Epithelial cell of proximal tubule (primary cell): Measurements from ENCODE around the gene RBM20. TPM values are rescaled to one million over a fixed set of nuclear protein-coding genes. Genes with fewer than 3 reads are reported as not detected.
"Not testable (repeated sequence)": the region's sequence is repeated elsewhere in the genome, so short reads cannot be mapped to it uniquely, and the experiment has no call there.

Experiments used
- DNase-seq: peaks from one replicate; pipeline ENCODE4 v3.0.0-alpha.2; 2011; ENCODE audit warnings: low read depth
- H3K4me3 ChIP-seq: 2 replicates; pipeline ENCODE4 v1.5.1; 2011; ENCODE audit warnings: low read depth, mild to moderate bottlenecking, low read length
- CTCF ChIP-seq: conservative IDR thresholded peaks from 2 replicates; pipeline ENCODE4 v1.5.1; 2012; ENCODE audit warnings: low read depth, mild to moderate bottlenecking, low read length
- total RNA-seq: library from RNA; depleted of rRNA; stranded (reverse); fragments of >200 nt; gene quantifications from 2 replicates; pipeline ENCODE4 v1.2.3, GENCODE V29; 2015

Gene RBM20
- total RNA-seq, 1 donor from 2014 or later = 0.46 TPM

DNA sequence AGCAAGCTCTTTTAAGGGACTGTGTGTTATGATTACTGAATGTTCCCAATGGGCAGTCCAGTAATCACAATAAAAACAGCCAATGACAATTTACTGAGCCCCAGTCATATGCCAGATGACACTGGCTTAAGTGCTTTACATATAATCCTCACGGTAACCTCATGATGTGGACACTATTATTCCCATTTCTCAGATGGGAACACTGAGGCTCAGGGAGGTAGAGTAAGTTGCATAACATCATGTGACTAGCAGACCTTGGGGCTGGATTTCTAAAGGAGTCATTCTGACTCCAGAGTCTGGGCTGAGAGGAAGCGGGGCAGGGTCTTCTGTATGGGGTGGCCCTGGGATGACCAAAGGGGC lies 7.6 kb upstream of the RBM20 start:
- no peak for TF ChIP-seq CTCF
- DNase-seq = no peak
- no peak overlapping the region for H3K4me3 ChIP-seq

DNA sequence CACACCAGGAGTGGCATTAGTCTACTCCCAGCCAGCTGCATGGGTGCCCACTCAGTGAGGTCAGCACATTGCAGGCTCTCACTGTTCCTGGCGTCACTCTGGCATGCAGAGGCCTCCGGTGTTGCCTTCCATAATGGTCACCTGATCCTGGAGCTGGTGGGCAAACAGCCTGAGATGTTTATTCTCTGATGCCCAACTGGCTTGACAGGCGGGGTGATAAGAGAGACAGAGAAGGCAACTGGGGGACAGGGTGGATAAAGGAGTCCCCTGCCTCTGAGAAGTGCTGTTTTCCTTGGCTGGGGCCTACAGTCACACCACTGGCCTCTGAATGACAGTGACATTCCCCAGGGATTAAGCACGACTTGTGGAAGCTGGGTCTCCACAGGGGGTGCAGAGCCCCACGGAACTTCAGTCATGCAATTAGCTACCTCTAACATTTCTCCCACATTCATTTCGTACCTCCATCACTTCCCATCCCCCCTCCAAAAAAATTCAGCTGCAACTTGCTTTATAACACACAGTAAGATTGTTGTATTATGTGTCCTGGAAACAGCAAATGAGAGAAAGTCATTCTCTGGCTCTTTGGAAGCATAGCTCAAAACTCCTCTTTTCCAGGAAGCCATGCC lies 7.1 kb upstream of the RBM20 start:
- DNase-seq = no peak

DNA sequence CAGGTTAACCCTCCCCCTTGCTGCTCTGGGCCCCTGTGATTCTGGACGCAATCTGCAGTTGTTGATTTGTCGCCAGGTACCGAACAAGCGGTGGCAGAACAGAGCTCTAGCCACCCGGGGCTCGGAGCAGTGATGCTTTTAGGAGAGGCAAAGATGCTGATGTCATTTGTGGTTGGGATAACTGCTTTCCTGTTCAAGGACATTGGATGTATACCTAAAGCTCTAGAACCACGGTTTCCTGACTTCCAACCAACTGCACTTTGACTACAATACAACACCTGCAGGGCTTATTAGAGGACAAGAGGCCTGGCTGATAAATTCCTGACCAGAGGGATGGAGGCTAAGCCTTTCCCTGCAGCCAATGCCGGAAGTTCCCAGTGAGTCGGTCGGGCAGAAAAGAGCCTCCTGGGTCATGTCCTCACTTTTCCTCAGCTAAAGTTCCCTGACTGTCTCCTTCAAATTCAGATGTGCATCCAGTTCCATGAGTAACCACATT lies 6.5 kb upstream of the RBM20 start:
- no peak for DNase-seq
- H3K4me3 ChIP-seq = no peak overlapping the region
- no peak for TF ChIP-seq CTCF

More for the DNA sequence above, 7.1 kb upstream of the RBM20 start:
- TF ChIP-seq CTCF = no peak
- H3K4me3 ChIP-seq = no peak overlapping the region

- TF ChIP-seq CTCF = no peak
- no peak for DNase-seq
- H3K4me3 ChIP-seq = no peak overlapping the region
These were observed 5.8 kb upstream of the RBM20 start for GRCh38 chr10:110638319-110638718.

GRCh38 chr10:110639046-110639445 lies 5.1 kb upstream of the RBM20 start:
- not testable (repeated sequence) for DNase-seq

GRCh38 chr10:110639858-110640257 lies 4.3 kb upstream of the RBM20 start:
- not testable (repeated sequence) for H3K4me3 ChIP-seq, DNase-seq

More at GRCh38 chr10:110639046-110639445, 5.1 kb upstream of the RBM20 start:
- H3K4me3 ChIP-seq = not testable (repeated sequence)

DNA sequence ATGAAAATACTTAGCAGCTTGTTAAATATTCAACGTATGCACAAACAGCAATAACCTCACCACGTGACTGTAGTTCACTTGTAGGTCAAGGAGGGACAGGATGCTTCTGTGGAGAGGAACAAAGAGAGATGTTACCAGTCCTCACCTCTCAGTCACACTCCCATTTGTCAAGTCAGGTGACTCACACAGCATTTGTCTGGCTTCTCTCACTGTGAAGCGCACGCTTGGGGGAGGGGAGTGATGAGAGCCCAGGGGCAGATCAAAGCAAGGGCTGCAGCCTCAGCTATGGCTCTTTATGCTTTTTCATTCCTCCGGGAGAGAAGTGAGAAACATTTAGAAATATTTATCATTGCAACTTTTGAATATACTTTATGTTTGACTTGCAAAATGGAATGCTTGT lies 2.9 kb upstream of the RBM20 start:
- no peak overlapping the region for H3K4me3 ChIP-seq
- no peak for DNase-seq
- TF ChIP-seq CTCF = no peak

DNA sequence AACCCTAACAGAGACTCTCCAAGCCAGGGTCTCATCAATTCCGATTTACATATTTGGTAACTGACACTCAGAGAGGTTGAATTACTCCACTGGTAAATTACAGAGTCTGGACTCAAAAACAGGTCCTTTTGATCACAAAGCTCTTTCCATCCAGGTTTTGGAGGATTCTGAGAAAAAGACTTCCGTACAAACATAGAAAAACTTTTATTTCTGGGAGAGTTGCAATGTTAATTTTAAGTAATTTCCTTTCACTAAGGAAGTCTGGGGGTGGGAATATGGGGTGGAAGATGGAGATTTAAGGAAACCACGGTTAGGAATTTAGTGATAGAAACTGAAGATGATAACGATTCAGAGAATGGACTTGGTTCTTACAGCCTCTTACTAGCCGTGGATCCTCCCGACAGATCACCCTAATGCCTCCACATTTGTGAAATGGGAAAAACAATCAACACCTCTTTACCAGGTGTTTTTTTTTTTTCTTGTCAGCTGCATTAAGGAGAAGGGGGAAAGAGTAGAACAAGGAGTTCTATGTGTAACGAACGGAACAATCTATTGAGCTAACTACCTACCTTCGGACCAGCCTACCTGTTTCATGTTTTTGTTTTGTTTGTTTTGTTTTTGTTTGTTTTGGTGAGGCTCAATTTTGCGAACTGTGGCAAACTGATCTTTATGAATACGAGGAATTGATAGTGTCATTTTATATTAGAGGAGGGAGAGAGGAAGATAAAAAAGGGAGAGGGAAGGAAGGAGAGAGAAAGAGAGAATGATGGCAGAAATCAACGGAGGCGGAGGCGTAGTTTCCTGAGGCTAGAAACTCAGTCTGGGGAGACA lies 1.7 kb upstream of the RBM20 start:
- H3K4me3 ChIP-seq = no peak overlapping the region
- no peak for TF ChIP-seq CTCF
- DNase-seq = no peak
